Cardiac fibroblast (primary cell): Measurements from ENCODE around the gene UBE3A.

Experiments used
- DNase-seq, 2 donors: peaks; one replicate each; pipeline versions ENCODE4 v3.0.0 to v3.0.0-alpha.2; 2010; ENCODE audit warnings: low read depth in 2 of 2
- H3K4me3 ChIP-seq, 2 donors: replicated peaks in 1 of 2; 1 replicate in 1 of 2; 2 replicates in 1 of 2; pipeline ENCODE4 v1.5.1; 2011; ENCODE audit warnings: low read depth in 2 of 2, low read length in 2 of 2, mild to moderate bottlenecking in 2 of 2, moderate library complexity in 1 of 2
- TF ChIP-seq, protein P1 (sequence below): IDR thresholded peaks from one replicate; pipeline ENCODE4 v1.5.1; 2011; ENCODE audit warnings: low read depth, mild to moderate bottlenecking, low read length, inconsistent platforms

Gene UBE3A

GRCh38 chr15:25438601-25439368 lies at the start of gene UBE3A:
UBE3A (minus strand) TSS chr15:25439024; CDS start chr15:25409107, 29,917 bp downstream.
- peak within 1 kb of the TSS; percentile 73 to 91 for H3K4me3 ChIP-seq
- peak; percentile 91 to 97 for DNase-seq
- TF ChIP-seq, protein P1, sequence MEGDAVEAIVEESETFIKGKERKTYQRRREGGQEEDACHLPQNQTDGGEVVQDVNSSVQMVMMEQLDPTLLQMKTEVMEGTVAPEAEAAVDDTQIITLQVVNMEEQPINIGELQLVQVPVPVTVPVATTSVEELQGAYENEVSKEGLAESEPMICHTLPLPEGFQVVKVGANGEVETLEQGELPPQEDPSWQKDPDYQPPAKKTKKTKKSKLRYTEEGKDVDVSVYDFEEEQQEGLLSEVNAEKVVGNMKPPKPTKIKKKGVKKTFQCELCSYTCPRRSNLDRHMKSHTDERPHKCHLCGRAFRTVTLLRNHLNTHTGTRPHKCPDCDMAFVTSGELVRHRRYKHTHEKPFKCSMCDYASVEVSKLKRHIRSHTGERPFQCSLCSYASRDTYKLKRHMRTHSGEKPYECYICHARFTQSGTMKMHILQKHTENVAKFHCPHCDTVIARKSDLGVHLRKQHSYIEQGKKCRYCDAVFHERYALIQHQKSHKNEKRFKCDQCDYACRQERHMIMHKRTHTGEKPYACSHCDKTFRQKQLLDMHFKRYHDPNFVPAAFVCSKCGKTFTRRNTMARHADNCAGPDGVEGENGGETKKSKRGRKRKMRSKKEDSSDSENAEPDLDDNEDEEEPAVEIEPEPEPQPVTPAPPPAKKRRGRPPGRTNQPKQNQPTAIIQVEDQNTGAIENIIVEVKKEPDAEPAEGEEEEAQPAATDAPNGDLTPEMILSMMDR = no peak

- no peak overlapping the region for H3K4me3 ChIP-seq
- no peak for DNase-seq
- TF ChIP-seq, protein P1 = no peak
Observed at GRCh38 chr15:25487226-25487884, 48.5 kb upstream of the UBE3A start.

DNA sequence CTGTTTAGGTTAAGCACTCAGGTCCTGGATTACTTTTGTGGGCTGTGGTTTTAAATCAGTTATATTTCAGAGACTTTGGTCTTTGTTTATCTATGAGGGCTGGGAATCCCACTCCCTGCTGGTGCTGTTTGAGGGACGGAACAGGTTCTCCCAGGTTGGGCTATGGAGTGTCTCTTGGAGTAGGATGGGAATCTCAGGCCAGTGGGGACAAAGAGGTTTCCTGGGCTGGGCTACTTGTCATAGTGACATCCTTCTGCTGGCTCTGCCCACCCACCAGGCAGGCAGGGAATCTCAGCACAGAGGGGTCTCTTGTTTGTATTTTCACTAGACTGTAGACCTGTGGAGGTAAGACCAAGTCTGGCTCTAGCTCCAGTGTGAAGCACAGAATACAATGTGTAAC lies 47.2 kb upstream of the UBE3A start:
- TF ChIP-seq, protein P1 = no peak
- H3K4me3 ChIP-seq = no peak overlapping the region
- no peak for DNase-seq

DNA sequence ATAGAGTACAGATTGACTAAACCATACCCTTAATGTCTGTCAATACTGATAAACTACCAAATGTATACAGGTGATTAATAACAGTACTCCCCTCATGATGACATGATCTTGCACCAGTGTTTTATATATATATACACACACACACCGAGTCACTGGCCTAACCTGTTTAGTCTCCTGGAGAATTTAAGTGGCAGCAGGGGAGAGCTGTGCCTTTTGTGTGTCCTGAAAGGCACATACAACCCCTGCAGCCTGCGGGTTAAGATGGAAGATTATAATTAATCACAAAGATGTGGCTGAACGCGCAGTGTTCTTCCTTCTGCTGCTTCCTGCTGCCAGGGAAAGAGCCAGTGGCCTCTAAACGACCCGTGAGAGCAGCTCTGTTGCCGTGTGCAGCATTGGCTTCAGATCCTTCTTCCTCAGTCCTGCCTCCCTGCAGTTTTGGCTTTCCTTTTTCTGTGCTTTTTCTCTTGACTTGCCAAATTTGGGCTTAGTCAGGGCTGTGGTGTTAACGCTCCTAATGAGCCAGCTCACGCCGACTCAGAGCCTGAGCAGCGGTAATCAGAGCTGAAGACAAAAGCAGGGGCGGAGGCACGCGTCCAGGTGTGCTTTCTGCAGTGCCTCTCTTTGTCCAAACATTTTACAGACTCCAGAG lies 42.5 kb upstream of the UBE3A start:
- TF ChIP-seq, protein P1 = no peak
- no peak for DNase-seq
- H3K4me3 ChIP-seq = no peak overlapping the region

- no peak for DNase-seq
- TF ChIP-seq, protein P1 = no peak
- H3K4me3 ChIP-seq = no peak overlapping the region
Observed at GRCh38 chr15:25478313-25478712, 39.5 kb upstream of the UBE3A start.

- no peak for DNase-seq
- no peak overlapping the region for H3K4me3 ChIP-seq
- TF ChIP-seq, protein P1 = no peak
Observed at GRCh38 chr15:25477816-25478215, 39.0 kb upstream of the UBE3A start.
